Measurements from ENCODE around the gene FBXL19.

The FBXL19 gene

DNA sequence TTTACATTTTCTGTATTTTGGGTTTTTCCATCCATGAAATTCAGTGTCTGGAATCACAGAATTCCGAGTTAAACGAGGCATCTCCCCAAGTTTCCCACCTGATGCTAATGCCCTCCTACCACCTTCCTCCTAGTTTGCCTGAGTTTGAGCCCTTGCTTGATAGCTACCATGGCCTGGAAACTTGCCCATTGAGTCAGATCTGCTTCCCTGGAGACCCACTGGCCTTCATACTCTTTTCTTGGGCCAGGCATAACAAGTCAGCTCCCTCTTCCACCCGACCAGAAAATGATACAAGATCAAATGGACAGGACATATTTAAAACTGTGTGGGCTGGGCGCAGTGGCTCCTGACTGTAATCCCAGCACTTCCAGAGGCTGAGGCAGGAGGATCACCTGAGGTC lies 44.4 kb downstream of the FBXL19 start:
- DNase-seq (ENCODE audit: low read depth): no peak
- H3K4me3 ChIP-seq (ENCODE audit: low read depth, low read length): no peak overlapping the region
- TF ChIP-seq, protein P1, sequence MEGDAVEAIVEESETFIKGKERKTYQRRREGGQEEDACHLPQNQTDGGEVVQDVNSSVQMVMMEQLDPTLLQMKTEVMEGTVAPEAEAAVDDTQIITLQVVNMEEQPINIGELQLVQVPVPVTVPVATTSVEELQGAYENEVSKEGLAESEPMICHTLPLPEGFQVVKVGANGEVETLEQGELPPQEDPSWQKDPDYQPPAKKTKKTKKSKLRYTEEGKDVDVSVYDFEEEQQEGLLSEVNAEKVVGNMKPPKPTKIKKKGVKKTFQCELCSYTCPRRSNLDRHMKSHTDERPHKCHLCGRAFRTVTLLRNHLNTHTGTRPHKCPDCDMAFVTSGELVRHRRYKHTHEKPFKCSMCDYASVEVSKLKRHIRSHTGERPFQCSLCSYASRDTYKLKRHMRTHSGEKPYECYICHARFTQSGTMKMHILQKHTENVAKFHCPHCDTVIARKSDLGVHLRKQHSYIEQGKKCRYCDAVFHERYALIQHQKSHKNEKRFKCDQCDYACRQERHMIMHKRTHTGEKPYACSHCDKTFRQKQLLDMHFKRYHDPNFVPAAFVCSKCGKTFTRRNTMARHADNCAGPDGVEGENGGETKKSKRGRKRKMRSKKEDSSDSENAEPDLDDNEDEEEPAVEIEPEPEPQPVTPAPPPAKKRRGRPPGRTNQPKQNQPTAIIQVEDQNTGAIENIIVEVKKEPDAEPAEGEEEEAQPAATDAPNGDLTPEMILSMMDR (IDR thresholded peaks at IDR 0.05; ENCODE audit: insufficient read depth, low read depth, low read length, missing control alignments): no peak

DNA sequence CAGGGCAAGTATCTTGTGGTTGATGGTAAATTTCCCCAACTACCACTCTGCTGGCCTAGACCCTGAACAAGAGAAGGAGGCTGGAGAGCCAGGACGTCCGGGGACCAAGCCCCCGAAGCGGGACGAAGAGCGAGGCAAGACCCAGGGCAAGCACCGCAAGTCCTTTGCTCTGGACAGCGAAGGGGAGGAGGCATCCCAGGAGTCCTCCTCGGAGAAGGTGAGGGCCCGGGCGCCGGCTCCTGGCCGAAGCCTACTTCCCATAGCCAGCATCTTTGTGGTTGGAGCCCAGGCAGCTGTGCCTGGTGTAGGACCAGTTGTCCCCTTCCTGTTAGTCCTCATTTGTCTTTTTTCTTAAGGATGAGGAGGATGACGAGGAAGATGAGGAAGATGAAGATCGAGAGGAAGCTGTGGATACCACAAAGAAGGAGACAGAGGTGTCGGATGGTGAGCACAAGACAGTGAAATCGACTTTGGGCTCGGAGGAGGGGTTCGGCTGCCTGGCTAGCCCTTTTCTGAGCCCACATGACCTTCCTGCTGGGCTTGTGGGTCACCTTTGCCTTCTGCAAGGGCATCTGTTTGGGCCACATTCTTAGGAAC lies 46.0 kb downstream of the FBXL19 start:
- TF ChIP-seq, protein P1 (IDR thresholded peaks at IDR 0.05; ENCODE audit: insufficient read depth, low read depth, low read length, missing control alignments): no peak
- no peak for DNase-seq (ENCODE audit: low read depth)
- H3K4me3 ChIP-seq (ENCODE audit: low read depth, low read length): no peak overlapping the region

DNA sequence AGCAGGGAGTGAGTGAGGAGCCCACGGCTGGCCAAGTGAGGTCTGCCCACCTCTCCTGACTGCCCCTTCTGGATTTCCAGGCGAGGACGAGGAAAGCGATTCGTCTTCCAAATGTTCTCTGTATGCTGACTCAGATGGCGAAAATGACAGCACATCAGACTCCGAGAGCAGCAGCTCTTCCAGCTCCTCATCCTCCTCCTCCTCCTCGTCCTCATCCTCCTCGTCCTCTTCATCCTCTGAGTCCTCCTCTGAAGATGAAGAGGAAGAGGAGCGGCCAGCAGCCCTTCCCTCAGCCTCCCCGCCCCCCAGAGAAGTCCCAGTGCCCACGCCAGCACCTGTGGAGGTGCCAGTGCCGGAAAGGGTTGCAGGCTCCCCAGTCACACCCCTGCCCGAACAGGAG lies 47.9 kb downstream of the FBXL19 start:
- H3K4me3 ChIP-seq (ENCODE audit: low read depth, low read length): no peak overlapping the region
- TF ChIP-seq, protein P1 (IDR thresholded peaks at IDR 0.05; ENCODE audit: insufficient read depth, low read depth, low read length, missing control alignments): no peak
- no peak for DNase-seq (ENCODE audit: low read depth)

DNA sequence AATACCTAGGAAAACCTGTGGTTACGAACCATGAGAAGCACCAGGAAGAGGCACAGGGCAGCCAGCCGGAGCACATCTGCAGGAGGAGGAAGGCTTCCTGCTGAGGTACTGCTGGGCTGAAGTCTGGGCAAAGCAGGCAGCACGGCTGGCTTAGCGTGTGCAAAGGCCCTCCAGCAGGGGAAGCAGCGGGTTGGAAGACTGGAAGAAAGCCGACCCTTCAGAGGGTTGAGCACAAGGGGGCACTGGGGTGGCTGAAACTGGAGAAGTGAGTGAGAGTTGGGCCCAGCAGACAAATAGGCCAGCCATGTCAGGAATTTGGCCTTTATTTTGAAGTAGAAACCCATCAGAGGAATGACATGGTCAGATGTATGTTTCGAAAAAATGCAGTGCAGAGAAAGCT lies 49.5 kb downstream of the FBXL19 start:
- TF ChIP-seq, protein P1 (IDR thresholded peaks at IDR 0.05; ENCODE audit: insufficient read depth, low read depth, low read length, missing control alignments): no peak
- no peak for DNase-seq (ENCODE audit: low read depth)
- H3K4me3 ChIP-seq (ENCODE audit: low read depth, low read length): no peak overlapping the region

- DNase-seq (ENCODE audit: low read depth): no peak
- no peak overlapping the region for H3K4me3 ChIP-seq (ENCODE audit: low read depth, low read length)
- TF ChIP-seq, protein P1 (IDR thresholded peaks at IDR 0.05; ENCODE audit: insufficient read depth, low read depth, low read length, missing control alignments): no peak
These were observed 51.0 kb downstream of the FBXL19 start for GRCh38 chr16:30974348-30974747.

- TF ChIP-seq, protein P1 (IDR thresholded peaks at IDR 0.05; ENCODE audit: insufficient read depth, low read depth, low read length, missing control alignments): no peak
- H3K4me3 ChIP-seq (ENCODE audit: low read depth, low read length): no peak overlapping the region
- no peak for DNase-seq (ENCODE audit: low read depth)
These were observed 53.1 kb downstream of the FBXL19 start for GRCh38 chr16:30976486-30976885.

DNA sequence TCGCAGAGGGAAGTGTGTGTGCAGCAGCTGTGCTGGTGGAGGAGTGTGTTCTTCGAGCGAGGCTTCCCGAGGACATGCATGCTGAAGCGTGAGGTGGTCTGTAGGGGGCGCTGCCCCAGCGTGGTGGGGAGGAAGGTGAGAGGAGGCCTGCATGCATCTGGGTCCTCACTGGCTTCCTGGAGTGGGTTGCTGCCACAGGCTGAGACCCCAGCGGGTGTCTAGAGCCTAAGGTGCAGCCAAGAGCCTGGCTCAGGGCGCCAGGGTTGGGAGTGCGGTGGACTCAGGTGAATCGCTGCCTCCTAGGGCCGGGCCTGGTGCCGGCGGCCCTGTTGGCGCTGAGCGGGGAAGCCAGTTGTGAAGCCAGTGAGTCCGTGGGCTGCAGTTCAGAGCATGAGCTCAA lies 54.1 kb downstream of the FBXL19 start:
- no peak overlapping the region for H3K4me3 ChIP-seq (ENCODE audit: low read depth, low read length)
- DNase-seq (ENCODE audit: low read depth): no peak
- TF ChIP-seq, protein P1 (IDR thresholded peaks at IDR 0.05; ENCODE audit: insufficient read depth, low read depth, low read length, missing control alignments): peak; percentile 28

Data from GM12865 (cell line).